GM21619 (cell line): Measurements from ENCODE around the gene UGT1A9.
"Not testable (repeated sequence)": the region's sequence is repeated elsewhere in the genome, so short reads cannot be mapped to it uniquely, and the experiment has no call there.

Experiments
- ATAC-seq: cut with Tn5 transposase; IDR thresholded peaks from one replicate; pipeline ENCODE4 v1.9.1; 2021; ENCODE audit not compliant: unreplicated experiment

Gene UGT1A9

DNA sequence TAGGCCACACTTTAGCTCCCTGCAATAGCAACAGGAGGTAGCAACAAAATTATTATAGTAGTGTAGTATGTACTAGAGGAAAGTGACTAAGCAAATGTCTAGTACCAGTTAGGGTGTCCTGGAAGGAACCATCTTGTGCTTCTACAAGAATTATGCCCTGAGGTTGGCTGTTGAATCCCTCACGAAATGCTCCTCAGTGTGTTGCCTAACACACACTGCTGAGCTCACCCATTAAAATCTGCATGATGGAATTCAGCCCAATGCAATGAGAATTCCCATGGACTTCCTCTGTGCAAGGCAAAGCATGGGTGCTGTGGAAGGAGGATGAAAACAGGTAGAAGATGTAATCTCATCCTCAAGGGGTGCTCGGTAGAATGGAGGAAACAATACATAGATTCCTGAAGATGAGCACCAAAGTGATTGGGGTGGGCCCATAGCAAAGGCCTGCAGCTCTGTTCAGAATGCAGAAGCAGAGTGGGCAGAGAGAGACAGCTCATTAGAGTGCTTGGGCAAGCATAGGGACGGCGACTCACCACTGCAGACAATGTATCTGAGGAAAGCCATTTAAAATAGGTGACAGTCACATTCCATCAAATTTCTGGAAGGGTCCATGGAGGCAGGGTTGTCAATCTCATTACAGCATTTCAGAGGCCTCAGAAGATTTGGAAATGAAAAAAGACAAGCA is 8.8 kb downstream of the UGT1A9 start:
- ATAC-seq, result no peak

DNA sequence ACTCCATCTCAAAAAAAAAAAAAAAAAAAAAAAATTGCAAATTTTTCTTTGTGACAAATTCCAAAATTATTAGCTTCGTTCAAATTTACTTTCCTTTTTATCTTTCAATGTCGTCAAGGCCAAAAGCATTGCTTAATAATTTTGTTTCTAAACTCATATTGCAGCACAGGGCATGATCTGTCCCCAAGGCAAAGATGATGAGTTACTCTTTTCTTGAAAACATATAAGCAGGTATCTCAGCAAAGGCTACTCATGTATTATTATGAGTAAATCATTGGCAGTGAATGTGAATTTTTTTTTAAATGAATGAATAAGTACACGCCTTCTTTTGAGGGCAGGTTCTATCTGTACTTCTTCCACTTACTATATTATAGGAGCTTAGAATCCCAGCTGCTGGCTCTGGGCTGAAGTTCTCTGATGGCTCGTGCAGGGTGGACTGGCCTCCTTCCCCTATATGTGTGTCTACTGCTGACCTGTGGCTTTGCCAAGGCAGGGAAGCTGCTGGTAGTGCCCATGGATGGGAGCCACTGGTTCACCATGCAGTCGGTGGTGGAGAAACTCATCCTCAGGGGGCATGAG is 9.9 kb downstream of the UGT1A9 start, which contains the start of gene UGT1A7:
TSS of gene UGT1A7 (plus strand) at position 381 of the 579 bp plus-strand sequence. CDS start at position 418, 37 bp downstream.
- ATAC-seq, result no peak

DNA sequence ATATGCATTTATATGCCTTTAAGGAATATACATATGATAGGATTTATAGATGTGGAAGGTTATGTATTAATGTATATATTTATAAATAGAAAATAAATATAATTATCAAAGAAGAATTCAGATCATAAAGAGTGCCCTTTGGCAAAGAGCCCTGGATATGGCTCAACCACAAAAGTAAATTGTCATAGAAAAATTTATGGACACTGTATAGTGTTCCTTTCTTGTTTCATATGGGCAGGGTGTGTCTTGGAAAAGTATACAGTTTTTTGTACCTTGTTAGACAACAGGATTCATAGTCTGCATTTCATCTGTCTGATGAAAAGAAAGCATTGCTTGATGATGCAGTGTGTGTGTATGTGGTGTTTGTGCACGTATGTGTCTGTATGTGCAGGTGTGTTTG is 12.9 kb downstream of the UGT1A9 start:
- no peak for ATAC-seq

DNA sequence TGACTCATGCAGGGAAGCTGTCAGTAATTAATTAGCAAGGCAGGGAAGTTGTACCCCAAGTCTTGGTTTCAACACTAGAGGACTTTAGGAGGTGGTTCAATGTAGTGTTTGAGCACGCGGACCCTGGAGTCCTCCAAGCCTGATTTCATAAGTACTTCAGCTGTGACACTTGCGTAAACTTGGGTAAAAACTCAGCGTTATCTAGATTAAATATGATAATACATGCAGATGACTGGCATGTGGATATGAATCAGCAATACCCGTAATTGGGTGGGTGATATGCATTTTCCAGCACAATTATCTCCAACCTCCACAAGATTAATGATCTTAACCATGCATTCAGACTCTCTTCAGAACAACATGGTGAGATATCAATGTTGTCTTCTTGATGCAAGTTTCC is 15.2 kb downstream of the UGT1A9 start:
- ATAC-seq, result no peak

DNA sequence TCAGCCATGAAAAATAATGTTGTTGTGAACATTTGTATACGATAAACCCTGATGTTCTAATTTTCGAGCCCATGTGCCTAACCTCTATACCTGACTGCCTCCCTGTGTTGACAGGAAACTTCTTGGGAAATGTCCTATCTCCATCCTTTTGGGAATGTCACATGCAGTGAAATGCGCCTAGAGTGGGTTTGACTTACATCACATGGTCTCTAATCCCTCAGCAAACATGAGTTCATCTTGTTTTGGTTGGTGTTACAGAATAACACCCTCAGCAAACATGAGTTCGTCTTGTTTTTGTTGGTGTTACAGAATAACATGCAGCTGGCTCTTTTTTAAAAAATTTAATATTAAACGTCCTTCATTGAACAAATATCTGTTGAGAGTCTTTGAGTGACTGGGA is 16.6 kb downstream of the UGT1A9 start:
- ATAC-seq, result no peak

DNA sequence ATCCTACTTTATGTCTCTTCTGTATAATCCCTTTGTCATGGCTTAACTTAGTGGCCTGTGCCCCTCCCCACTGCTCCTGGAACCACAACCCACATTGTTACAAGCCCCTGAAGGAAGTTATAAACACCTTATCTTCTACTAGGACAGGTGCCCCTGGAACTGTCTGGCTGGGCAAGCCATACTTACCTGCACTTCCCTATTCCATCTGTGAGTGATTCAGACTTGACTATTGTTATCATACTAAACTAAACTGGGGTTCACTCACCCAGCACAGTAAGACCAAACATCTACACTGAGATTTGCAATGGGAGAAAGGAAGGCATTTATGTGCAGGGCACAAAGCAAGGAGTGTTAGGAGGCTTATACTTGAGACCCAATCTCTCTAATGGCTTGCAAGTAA is 17.3 kb downstream of the UGT1A9 start:
- ATAC-seq, result no peak

DNA sequence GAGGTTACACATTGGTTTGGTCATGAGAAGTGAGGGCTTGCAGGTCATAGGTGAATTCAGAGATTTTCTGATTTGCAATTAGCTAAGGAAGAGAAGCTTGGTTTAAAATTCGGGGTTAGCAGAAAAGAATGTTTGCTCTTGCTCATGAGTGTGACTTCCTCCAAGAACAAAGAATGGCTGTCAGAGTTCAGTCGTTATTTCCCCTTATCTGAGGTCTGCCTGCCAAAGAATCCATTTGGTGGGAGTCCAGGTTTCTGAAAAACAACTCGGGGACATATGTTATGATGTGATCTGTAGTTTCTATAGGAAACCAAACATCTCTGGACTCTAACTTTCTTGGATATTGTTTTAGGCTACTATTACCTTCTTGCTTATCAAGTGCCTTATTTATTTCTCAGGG is 17.8 kb downstream of the UGT1A9 start:
- ATAC-seq, result no peak

DNA sequence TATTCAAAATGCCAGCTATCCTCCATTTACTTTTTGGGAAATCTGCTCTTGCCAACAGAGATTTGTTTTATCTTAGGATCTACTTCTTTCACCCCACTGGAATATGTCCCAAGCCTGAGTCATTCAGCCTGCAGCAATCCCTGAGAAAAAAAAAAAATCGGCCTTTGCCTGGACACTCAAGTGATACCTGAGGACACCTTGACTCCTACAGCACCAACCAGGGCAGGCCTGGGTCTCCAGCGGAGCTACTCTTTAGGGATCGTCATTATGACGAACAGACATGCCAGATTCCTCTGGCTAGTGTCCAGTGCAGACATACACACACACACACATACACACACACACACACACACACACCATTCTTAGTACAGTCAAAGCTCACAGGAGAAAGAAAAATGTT is 18.7 kb downstream of the UGT1A9 start:
- ATAC-seq, result no peak

DNA sequence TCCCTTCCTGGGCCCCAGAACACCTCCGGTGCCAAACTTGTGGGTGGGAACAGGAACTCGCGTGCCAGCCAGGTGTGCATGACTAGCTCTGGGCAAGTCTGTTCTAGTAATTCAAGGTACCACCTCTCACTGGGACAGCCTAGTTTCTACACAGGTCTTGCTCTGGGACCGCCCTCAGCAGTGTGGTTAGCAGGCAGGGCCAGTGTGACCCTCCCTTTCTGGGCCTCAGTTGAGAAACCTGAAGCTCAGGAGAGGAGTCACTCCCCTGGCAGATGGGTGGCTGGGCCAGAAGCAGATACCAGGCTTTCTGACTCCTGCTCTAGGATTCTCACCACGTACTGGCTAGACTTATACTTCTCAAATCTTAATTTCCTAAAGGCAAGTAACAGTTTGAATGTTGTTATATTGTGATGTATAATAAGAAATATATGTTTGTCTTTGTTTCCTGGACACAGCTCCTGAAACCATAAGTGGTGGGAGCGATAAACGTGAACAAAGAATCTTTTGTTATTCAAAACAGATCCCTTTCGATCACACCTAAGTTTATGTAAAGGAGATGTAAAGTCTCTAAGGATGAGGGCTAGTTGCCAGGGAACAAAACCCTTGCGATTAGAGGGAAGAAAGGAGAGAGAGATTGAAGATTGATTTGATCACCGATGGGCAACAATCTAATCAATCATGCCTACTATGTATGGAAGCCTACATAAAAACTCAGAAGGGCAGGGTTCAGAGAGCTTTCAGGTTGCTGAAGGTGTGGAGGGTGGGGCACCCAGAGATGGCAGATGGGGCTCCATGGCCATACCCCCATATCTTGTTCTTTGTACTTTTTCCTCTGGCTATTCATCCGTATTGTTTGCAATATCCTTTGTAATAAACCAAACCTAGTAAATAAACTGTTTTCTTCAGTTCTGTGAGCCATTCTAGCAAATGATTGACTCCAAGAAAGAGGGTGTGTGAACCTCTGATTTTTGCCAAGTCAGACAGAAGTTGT is 20.0 kb downstream of the UGT1A9 start:
- ATAC-seq, result no peak

DNA sequence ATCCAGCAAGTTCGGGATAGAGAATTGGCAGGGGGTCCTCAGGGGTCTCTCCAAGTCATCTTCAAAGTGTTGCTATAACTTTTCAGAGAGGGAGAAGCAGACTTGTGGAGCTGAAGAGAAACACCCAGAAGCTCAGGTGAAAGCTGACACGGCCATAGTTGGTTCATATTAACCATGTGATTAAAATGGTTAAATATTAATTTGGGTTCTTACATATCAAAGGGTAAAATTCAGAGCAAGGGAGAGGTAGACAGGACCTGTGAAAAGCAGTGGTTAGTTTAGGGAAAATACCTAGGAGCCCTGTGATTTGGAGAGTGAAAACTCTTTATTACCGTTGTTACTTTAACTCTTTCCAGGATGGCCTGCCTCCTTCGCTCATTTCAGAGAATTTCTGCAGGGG is 20.9 kb downstream of the UGT1A9 start, which contains the start of gene UGT1A6:
TSS of gene UGT1A6 (plus strand) at position 243 of the 400 bp plus-strand sequence. CDS start at position 358, 115 bp downstream.
- ATAC-seq, result no peak

DNA sequence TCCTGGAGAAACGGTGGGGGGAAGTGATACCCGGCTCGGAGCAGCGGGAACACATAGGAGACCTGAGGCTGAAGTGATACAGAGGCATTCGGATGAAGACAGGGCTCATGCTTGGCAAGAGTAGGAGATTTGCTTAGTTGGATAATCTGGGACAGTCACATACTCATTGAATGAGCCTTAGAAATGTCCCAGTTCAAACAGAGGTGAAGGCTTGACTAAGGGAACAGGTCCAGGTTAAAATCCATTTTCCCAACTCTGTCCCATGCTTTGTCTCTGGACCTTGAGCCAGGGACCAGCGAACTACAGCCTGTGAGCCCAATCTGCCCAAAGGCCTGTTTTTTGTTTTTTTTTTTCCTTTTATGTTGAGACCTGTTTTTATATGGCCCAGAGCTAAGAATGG is 22.3 kb downstream of the UGT1A9 start:
- no peak for ATAC-seq

DNA sequence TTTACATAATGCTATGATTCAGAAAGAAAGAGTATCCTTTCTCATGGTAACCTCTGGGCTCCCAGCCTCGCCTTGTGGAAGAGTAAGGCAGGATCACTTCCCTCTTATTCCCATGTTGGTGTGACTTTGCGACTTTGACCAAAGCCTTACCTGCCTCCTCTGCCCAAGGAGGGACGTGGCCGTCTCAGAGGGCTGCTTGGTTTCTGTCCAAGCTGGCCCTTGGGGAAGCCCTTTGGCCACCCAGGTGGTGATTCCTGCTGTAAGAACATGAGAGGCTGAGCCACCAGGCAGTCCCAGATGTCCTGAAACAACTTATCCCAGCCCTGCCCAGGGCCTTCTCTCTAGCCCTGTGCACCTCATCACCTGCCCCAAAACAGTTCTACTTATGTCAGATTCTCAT is 27.0 kb downstream of the UGT1A9 start:
- ATAC-seq, result no peak

DNA sequence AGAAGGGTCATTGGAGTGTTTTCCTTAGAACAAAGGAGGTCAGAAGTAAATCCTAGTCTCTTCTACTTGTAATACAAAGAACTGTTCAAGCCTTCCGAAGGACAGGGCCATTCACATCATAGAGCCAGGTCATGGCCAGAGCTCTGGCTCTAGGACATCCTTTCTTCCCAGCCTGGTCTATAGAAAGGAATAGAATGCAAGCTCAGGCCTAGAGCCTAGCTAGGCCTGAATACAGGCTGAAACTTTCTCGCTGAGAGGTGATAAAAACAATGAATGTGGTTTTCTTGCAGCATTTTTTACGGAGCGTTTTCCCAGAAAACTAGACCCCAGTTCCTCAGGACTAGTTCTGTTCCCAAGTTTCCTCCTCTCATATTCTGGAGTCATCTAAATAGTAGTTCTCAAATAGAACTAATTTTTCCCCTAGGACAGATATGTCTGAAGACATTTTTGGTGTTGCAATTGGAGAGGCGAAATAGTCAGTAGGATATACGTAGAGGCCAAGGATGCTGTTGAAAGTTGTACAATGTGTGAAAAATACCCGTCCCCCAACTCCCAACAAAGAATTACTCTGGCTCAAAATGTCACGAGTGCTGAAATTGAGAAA is 27.8 kb downstream of the UGT1A9 start:
- no peak for ATAC-seq

DNA sequence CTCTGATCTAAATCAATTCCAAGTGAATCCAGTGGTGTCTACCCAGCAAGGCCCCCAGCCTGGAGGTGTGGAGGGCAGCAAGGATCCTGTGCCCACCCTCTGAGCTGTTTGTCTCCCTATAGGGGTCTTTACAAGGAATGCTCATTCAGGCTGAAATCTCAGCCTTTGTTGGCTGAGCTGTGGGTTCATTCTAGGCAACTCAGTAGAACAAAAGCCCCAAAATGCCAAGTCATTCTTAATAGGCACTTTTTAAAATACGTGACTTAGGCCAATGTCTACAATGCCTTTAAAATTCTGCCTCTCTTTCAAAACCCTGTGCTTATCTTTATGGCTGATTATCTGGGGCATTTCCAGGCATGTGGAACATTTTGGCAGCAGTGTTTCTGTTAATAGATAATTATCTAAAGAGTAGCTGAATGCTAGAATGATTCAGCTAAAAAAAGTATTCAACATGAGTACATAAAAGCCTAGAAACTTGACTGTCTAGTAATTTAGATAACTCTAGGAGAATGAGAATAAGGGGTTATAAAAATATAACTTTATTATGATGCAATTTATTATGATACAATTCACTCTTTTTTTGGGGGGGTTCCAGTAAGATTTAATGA is 28.4 kb downstream of the UGT1A9 start:
- ATAC-seq, result no peak

DNA sequence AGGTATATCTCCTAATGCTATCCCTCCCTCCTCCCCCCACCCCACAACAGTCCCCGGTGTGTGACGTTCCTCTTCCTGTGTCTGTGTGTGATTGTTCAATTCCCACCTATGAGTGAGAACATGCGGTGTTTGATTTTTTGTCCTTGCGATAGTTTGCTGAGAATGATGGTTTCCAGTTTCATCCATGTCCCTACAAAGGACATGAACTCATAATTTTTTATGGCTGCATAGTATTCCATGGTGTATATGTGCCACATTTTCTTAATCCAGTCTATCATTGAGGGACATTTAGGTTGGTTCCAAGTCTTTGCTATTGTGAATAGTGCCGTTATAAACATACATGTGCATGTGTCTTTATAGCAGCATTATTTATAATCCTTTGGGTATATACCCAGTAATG is 29.1 kb downstream of the UGT1A9 start:
- ATAC-seq, result not testable (repeated sequence)

DNA sequence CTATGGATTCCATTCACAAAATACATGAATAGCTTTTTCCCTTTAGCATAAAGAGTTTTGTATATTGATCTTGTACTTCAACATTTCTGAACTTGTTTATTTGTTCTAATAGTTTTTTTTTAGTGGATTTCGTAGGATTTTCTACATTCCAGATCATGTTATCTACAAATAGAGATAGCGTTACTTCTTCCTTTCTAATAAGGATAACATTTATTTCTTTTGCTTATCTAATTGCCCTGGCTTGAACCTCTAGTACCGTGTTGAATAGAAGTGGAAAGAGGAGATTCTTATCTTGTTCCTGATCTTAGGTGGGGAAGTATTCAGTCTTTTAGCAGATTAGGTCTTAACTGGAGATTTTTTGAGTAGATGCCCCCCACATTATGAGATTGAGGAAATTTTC is 30.5 kb downstream of the UGT1A9 start:
- ATAC-seq, result no peak

DNA sequence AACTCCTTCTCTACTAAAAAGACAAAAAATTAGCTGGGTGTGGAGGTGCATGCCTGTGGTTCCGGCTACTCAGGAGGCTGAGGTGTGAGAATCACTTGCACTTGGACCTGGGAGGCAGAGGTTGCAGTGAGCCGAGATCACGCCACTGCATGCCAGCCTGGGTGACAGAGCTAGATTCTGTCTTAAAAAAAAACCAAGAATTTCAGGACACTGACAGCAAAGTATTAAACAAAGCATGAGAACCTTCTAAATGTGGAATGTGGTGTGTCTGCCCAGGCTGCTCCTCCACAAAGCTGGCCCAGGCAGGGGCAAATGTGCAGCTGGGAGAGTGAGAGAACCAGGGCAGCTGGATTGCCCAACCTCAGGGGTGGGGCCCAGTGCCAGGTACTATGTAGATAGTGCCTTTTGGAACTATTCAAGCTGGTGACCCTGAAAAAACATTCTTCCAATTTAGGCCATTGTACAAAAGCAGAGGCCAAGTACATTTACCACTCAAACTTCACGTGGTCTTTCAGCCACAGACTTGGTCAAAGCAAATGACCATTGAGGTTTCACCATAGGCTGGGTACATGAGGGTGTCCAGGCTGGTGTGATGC is 34.3 kb downstream of the UGT1A9 start:
- no peak for ATAC-seq

DNA sequence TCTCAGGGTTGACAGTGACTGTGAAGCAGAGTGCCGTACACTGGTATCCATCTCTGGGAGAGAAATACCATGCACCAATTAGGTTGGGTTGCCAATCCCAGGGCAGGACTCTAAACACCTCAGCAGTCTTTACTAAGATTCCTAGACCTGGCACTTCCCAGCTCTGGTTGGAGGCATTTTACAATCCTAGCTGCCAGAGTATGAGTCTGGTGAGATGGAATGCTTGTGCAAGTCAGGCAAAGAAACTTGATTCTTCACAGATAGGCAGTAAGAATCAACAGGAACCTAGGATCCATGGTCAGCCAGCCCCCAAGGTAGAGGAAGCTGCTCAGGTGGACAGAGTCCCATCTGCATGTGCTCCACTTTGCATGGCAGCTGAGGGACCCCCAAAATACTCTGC is 35.0 kb downstream of the UGT1A9 start:
- no peak for ATAC-seq

DNA sequence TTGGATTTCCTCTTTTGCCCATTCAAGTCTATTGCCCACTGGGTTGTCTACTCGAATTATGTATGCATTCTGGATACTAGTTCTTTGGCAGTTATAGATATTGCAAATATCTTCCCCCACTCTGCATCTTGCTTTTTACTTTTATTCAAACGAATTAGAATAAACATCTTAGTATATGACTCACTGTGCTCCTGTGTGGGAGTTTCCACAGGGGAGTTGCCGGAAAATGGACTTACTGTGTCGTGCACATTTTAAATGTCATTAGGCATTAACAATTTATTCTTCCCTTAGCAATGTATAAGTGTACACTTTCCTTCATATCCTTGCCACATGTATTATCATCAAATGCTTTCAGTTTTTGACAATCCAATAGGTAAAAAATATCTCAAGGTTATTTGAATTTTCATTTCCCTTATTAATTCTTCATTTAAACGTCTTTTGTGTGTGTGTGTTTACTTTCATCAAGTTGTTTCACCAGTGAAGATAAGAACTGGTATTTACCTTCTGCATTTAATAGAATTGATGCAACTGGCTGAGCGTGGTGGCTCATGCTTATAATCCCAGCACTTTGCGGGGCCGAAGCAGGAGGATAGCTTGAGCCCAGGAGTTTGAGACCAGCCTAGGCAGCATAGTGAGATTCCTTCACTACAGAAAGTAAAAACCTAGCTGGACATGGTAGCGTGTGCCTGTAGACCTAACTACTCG is 36.4 kb downstream of the UGT1A9 start:
- no peak for ATAC-seq

DNA sequence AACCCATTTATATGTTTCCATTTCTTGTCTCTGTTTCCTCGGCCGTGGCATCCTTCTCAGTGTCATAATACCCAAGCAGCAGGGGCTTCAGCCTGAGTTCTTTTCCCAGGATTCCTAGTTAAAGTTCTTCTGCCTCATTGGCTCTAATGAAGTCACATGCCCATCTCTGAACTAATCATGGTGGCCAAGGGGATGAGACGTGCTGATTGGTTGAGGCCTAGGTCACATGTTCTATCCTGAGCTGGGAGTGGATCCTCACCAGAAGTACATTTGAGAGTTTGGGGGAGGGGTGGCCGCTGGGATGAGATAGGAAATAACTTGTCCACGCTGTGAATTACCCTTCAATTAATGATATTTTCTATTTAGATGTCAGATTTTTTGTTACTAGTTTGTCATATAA is 37.2 kb downstream of the UGT1A9 start:
- ATAC-seq, result no peak
